Glutamatergic neuron (in vitro differentiated cells): ENCODE data around the gene WDR70. TPM values are rescaled to one million over a fixed set of nuclear protein-coding genes. Genes with fewer than 3 reads are reported as not detected.

ENCODE experiments used
- DNase-seq: peaks from one replicate; pipeline ENCODE4 v3.0.0; 2022
- H3K27ac Mint-ChIP-seq: one replicate; pipeline ENCODE4 v1.8.0; 2020; ENCODE audit warnings: mild to moderate bottlenecking, mixed read lengths, inconsistent platforms; ENCODE audit not compliant: unreplicated experiment
- H3K27me3 Mint-ChIP-seq: one replicate; pipeline ENCODE4 v1.8.0; 2020; ENCODE audit warnings: mild to moderate bottlenecking, moderate library complexity, mixed read lengths, inconsistent platforms; ENCODE audit not compliant: unreplicated experiment
- H3K36me3 Mint-ChIP-seq: one replicate; pipeline ENCODE4 v1.8.0; 2020; ENCODE audit warnings: mild to moderate bottlenecking, mixed read lengths, inconsistent platforms; ENCODE audit not compliant: unreplicated experiment
- H3K4me1 Mint-ChIP-seq: one replicate; pipeline ENCODE4 v1.8.0; 2020; ENCODE audit warnings: mild to moderate bottlenecking, low read depth, mixed read lengths, inconsistent platforms; ENCODE audit not compliant: unreplicated experiment
- H3K4me3 Mint-ChIP-seq: one replicate; pipeline ENCODE4 v1.8.0; 2020; ENCODE audit warnings: mild to moderate bottlenecking, mixed read lengths, inconsistent platforms; ENCODE audit not compliant: unreplicated experiment
- H3K9me3 Mint-ChIP-seq: one replicate; pipeline ENCODE4 v1.8.0; 2020; ENCODE audit warnings: mild to moderate bottlenecking, moderate library complexity, mixed read lengths, inconsistent platforms; ENCODE audit not compliant: unreplicated experiment
- CTCF ChIP-seq: fragments of 200-600 bp; sonication (generic); IDR thresholded peaks from one replicate; pipeline ENCODE4 v1.5.0; 2021; ENCODE audit not compliant: partially characterized antibody, unreplicated experiment
- total RNA-seq: library from RNA; stranded (reverse); fragmentation: NEBNext Ultra II Directional; extraction: Animal tissue kit (Norgen Biotek cat#: 25700); gene quantifications from one replicate; pipeline ENCODE4 v1.2.1, GENCODE V29; 2021; ENCODE audit not compliant: unreplicated experiment

The WDR70 gene
- total RNA-seq, 1 donor from 2014 or later: 38.1 TPM

- H3K27me3 Mint-ChIP-seq: peaks cover 2% of the 10 kb centered on the region
- H3K9me3 Mint-ChIP-seq: peaks cover 2% of the 10 kb centered on the region
- no peaks in the 10 kb centered on the region for H3K36me3 Mint-ChIP-seq
- no peak for DNase-seq
- H3K4me1 Mint-ChIP-seq: no peaks in the 10 kb centered on the region
- TF ChIP-seq CTCF: no peak
- H3K27ac Mint-ChIP-seq: no peak overlapping the region
- no peak overlapping the region for H3K4me3 Mint-ChIP-seq
Observed at GRCh38 chr5:37661227-37661920, 282.3 kb downstream of the WDR70 start.

- DNase-seq: no peak
- no peaks in the 10 kb centered on the region for H3K4me1 Mint-ChIP-seq
- no peaks in the 10 kb centered on the region for H3K36me3 Mint-ChIP-seq
- H3K27ac Mint-ChIP-seq: no peak overlapping the region
- no peak overlapping the region for H3K4me3 Mint-ChIP-seq
- peaks cover 2% of the 10 kb centered on the region for H3K9me3 Mint-ChIP-seq
- no peak for TF ChIP-seq CTCF
- peaks cover 2% of the 10 kb centered on the region for H3K27me3 Mint-ChIP-seq
Observed at GRCh38 chr5:37661951-37662350, 282.8 kb downstream of the WDR70 start.

- Mint-ChIP-seq H3K36me3 (no peaks in the 10 kb centered on the region), H3K27me3 (peaks cover 2% of the 10 kb centered on the region), H3K9me3 (peaks cover 2% of the 10 kb centered on the region), H3K27ac (no peak overlapping the region), H3K4me3 (no peak overlapping the region), H3K4me1 (no peaks in the 10 kb centered on the region)
- TF ChIP-seq CTCF: no peak
- DNase-seq: no peak
Observed at GRCh38 chr5:37662362-37662761, 283.2 kb downstream of the WDR70 start.

GRCh38 chr5:37662789-37663485 lies 283.8 kb downstream of the WDR70 start:
- H3K36me3 Mint-ChIP-seq: no peaks in the 10 kb centered on the region
- peaks cover 2% of the 10 kb centered on the region for H3K27me3 Mint-ChIP-seq
- TF ChIP-seq CTCF: no peak
- H3K27ac Mint-ChIP-seq: no peak overlapping the region
- no peaks in the 10 kb centered on the region for H3K4me1 Mint-ChIP-seq
- H3K9me3 Mint-ChIP-seq: peaks cover 2% of the 10 kb centered on the region
- H3K4me3 Mint-ChIP-seq: no peak overlapping the region
- no peak for DNase-seq

- Mint-ChIP-seq H3K4me1 (no peaks in the 10 kb centered on the region), H3K36me3 (no peaks in the 10 kb centered on the region), H3K9me3 (peaks cover 2% of the 10 kb centered on the region), H3K27me3 (peaks cover 2% of the 10 kb centered on the region), H3K4me3 (no peak overlapping the region), H3K27ac (no peak overlapping the region)
- no peak for DNase-seq
- TF ChIP-seq CTCF: no peak
Observed at GRCh38 chr5:37663538-37663937, 284.4 kb downstream of the WDR70 start.
